Measurements from ENCODE around the gene PRPS1.

PRPS1 gene

GRCh38 chrX:107686792-107687191 is 58.5 kb downstream of the PRPS1 start:
- no peak overlapping the region for H3K27ac ChIP-seq
- TF ChIP-seq ZFX (IDR thresholded peaks at IDR 0.05; ENCODE audit: borderline replicate concordance) (no peak), CTCF (IDR thresholded peaks at IDR 0.05) (no peak)

- no peak overlapping the region for H3K27ac ChIP-seq
- TF ChIP-seq CTCF (IDR thresholded peaks at IDR 0.05) (no peak), ZFX (IDR thresholded peaks at IDR 0.05; ENCODE audit: borderline replicate concordance) (no peak)
These were observed 59.1 kb downstream of the PRPS1 start for GRCh38 chrX:107687445-107687844.

- no peak overlapping the region for H3K27ac ChIP-seq
- TF ChIP-seq CTCF (IDR thresholded peaks at IDR 0.05) (no peak), ZFX (IDR thresholded peaks at IDR 0.05; ENCODE audit: borderline replicate concordance) (no peak)
These were observed 62.7 kb downstream of the PRPS1 start for GRCh38 chrX:107691024-107691448.

- TF ChIP-seq ZFX (IDR thresholded peaks at IDR 0.05; ENCODE audit: borderline replicate concordance) (no peak), CTCF (IDR thresholded peaks at IDR 0.05) (no peak)
- no peak overlapping the region for H3K27ac ChIP-seq
These were observed 71.3 kb downstream of the PRPS1 start for GRCh38 chrX:107699616-107700015.

GRCh38 chrX:107700317-107700774 is 72.0 kb downstream of the PRPS1 start:
- TF ChIP-seq ZFX (IDR thresholded peaks at IDR 0.05; ENCODE audit: borderline replicate concordance) (no peak), CTCF (IDR thresholded peaks at IDR 0.05) (no peak)
- H3K27ac ChIP-seq, result no peak overlapping the region
